Endodermal cell (in vitro differentiated cells): ENCODE results near the gene COMMD1. TPM values are rescaled to one million over a fixed set of nuclear protein-coding genes. Genes with fewer than 3 reads are reported as not detected.

Source experiments
- DNase-seq: peaks from one replicate; pipeline ENCODE4 v3.0.0-alpha.2; 2017
- H3K27ac ChIP-seq: 2 replicates; pipeline ENCODE4 v1.5.1; 2013; ENCODE audit warnings: mild to moderate bottlenecking, low read depth, low read length, moderate library complexity
- H3K27me3 ChIP-seq: 2 replicates; pipeline ENCODE4 v1.6.1; 2013; ENCODE audit warnings: mild to moderate bottlenecking, low read length, moderate library complexity; ENCODE audit not compliant: insufficient read depth, control insufficient read depth, poor library complexity, severe bottlenecking
- H3K36me3 ChIP-seq: 2 replicates; pipeline ENCODE4 v1.7.0; 2013; ENCODE audit warnings: mild to moderate bottlenecking, low read length, moderate library complexity; ENCODE audit not compliant: control insufficient read depth, insufficient read depth
- H3K4me1 ChIP-seq: one replicate; pipeline ENCODE4 v1.7.0; 2013; ENCODE audit warnings: low read length; ENCODE audit not compliant: control insufficient read depth, insufficient read depth
- H3K4me3 ChIP-seq: 2 replicates; pipeline ENCODE4 v1.5.1; 2013; ENCODE audit warnings: mild to moderate bottlenecking, low read length, moderate library complexity
- H3K9ac ChIP-seq: 2 replicates; pipeline ENCODE4 v1.6.1; 2013; ENCODE audit warnings: mild to moderate bottlenecking, low read length, moderate library complexity; ENCODE audit not compliant: poor library complexity, severe bottlenecking; ENCODE audit errors: extremely low read depth
- H3K9me3 ChIP-seq: 2 replicates; pipeline ENCODE4 v1.6.1; 2013; ENCODE audit warnings: mild to moderate bottlenecking, low read length, moderate library complexity; ENCODE audit not compliant: control insufficient read depth
- H3K27ac Mint-ChIP-seq: 2 replicates; pipeline ENCODE4 v1.8.0; 2020; ENCODE audit warnings: mixed read lengths
- H3K27me3 Mint-ChIP-seq: 2 replicates; pipeline ENCODE4 v1.8.0; 2021; ENCODE audit warnings: mild to moderate bottlenecking, mixed read lengths; ENCODE audit not compliant: insufficient read depth
- H3K36me3 Mint-ChIP-seq: 2 replicates; pipeline ENCODE4 v1.8.0; 2020; ENCODE audit warnings: low read depth, mixed read lengths
- H3K4me1 Mint-ChIP-seq: 2 replicates; pipeline ENCODE4 v1.8.0; 2020; ENCODE audit warnings: mixed read lengths
- H3K4me3 Mint-ChIP-seq: 2 replicates; pipeline ENCODE4 v1.8.0; 2020; ENCODE audit warnings: mild to moderate bottlenecking, moderate library complexity, mixed read lengths
- H3K9me3 Mint-ChIP-seq: 2 replicates; pipeline ENCODE4 v1.8.0; 2020; ENCODE audit warnings: mild to moderate bottlenecking, mixed read lengths
- CTCF ChIP-seq: fragments of 200-600 bp; sonication (generic); conservative IDR thresholded peaks from 2 replicates; pipeline ENCODE4 v1.5.0; 2021; ENCODE audit warnings: antibody characterized with exemption, mild to moderate bottlenecking
- WGBS, 2 experiments: methylation state at CpG; one replicate each; pipeline versions ENCODE4 v1.1.5 to v1.1.7; 2013; ENCODE audit warnings: missing lambda C conversion rate in 2 of 2, mixed read lengths in 1 of 2; ENCODE audit not compliant: insufficient coverage in 1 of 2, insufficient read length in 1 of 2; 5-methylcytosine and 5-hydroxymethylcytosine counted together
- total RNA-seq, 2 donors: library from RNA; stranded (reverse); fragmentation: NEBNext Ultra II Directional in 1 of 2; extraction: Animal tissue kit (Norgen Biotek cat#: 25700) in 1 of 2; gene quantifications; 2 replicates in 1 of 2; 3 replicates in 1 of 2; pipeline ENCODE4 v1.2.1, GENCODE V29; 2021

The COMMD1 gene
- total RNA-seq, 2 donors from 2014 or later, result 27.8 to 28.4 TPM

GRCh38 chr2:62180975-62181374 is 275.5 kb downstream of the COMMD1 start:
- Mint-ChIP-seq H3K9me3 (no peaks in the 10 kb centered on the region), H3K27ac (no peak overlapping the region), H3K4me3 (no peak overlapping the region), H3K36me3 (no peaks in the 10 kb centered on the region), H3K4me1 (peaks cover 23% of the 10 kb centered on the region), H3K27me3 (no peaks in the 10 kb centered on the region)
- H3K4me1 ChIP-seq, result peaks cover 14% of the 10 kb centered on the region
- WGBS, 2 experiments, result 75 to 85% methylated on average over 1 to 4 of the region's 4 CpGs
- no peak overlapping the region for H3K9ac ChIP-seq
- H3K4me3 ChIP-seq, result no peak overlapping the region
- H3K36me3 ChIP-seq, result no peaks in the 10 kb centered on the region
- H3K27ac ChIP-seq, result no peak overlapping the region
- no peak for DNase-seq
- no peaks in the 10 kb centered on the region for H3K9me3 ChIP-seq
- no peaks in the 10 kb centered on the region for H3K27me3 ChIP-seq
- TF ChIP-seq CTCF, result no peak

- H3K4me3 Mint-ChIP-seq, result no peak overlapping the region
These were observed 276.4 kb downstream of the COMMD1 start for GRCh38 chr2:62181843-62182242.

GRCh38 chr2:62184512-62185230 is 279.2 kb downstream of the COMMD1 start:
- H3K9me3 ChIP-seq, result no peaks in the 10 kb centered on the region
- no peaks in the 10 kb centered on the region for H3K36me3 ChIP-seq
- no peaks in the 10 kb centered on the region for H3K36me3 Mint-ChIP-seq
- no peak overlapping the region for H3K4me3 Mint-ChIP-seq
- no peak overlapping the region for H3K4me3 ChIP-seq
- no peaks in the 10 kb centered on the region for H3K27me3 ChIP-seq
- H3K27ac ChIP-seq, result no peak overlapping the region
- no peak overlapping the region for H3K27ac Mint-ChIP-seq
- H3K27me3 Mint-ChIP-seq, result peaks cover 2% of the 10 kb centered on the region
- peaks cover 19% of the 10 kb centered on the region for H3K4me1 Mint-ChIP-seq
- no peak for DNase-seq
- H3K9me3 Mint-ChIP-seq, result no peaks in the 10 kb centered on the region
- peaks cover 9% of the 10 kb centered on the region for H3K4me1 ChIP-seq
- H3K9ac ChIP-seq, result no peak overlapping the region
- TF ChIP-seq CTCF, result no peak
- WGBS, 2 experiments, result 95% methylated on average over 3 of the region's 3 CpGs; no CpG with 5 or more reads in 1 of the 2 experiments

More at GRCh38 chr2:62181843-62182242, 276.4 kb downstream of the COMMD1 start:
- no peak overlapping the region for H3K4me3 ChIP-seq
- H3K27ac Mint-ChIP-seq, result no peak overlapping the region
- no peaks in the 10 kb centered on the region for H3K36me3 Mint-ChIP-seq
- H3K9me3 ChIP-seq, result no peaks in the 10 kb centered on the region
- H3K36me3 ChIP-seq, result no peaks in the 10 kb centered on the region
- whole genome bisulfite sequencing, 2 experiments, result 90 to 97% methylated on average over 3 of the region's 3 CpGs
- H3K27me3 Mint-ChIP-seq, result no peaks in the 10 kb centered on the region
- no peak overlapping the region for H3K9ac ChIP-seq
- H3K9me3 Mint-ChIP-seq, result no peaks in the 10 kb centered on the region
- peaks cover 20% of the 10 kb centered on the region for H3K4me1 Mint-ChIP-seq
- H3K27me3 ChIP-seq, result no peaks in the 10 kb centered on the region
- H3K27ac ChIP-seq, result no peak overlapping the region
- no peak for TF ChIP-seq CTCF
- peaks cover 9% of the 10 kb centered on the region for H3K4me1 ChIP-seq
- DNase-seq, result no peak

Other genes with a start within 250 kb of the COMMD1 start
- 10 to 100 TPM; 15.1 to 19.0 TPM for gene FAM161A, start 51.6 kb upstream of the COMMD1 start, total RNA-seq
- gene CCT4, start 17.0 kb upstream of the COMMD1 start, total RNA-seq, result 100 to 1,000 TPM; 259 to 315 TPM